Endothelial cell of umbilical vein (primary cell): ENCODE results near the gene MKNK1. TPM values are rescaled to one million over a fixed set of nuclear protein-coding genes. Genes with fewer than 3 reads are reported as not detected.

Experiments
- BruUV-seq: library from RNA; stranded (reverse); fragments of 400-500 nt; replicated peaks from 2 replicates; lab custom pipeline; 2021; lab: Mats Ljungman, UMichigan
- CTCF ChIA-PET: fragments of 300-600, 350-600 bp; sonication (Branson Sonifier 250); formaldehyde crosslinking; loops from one replicate; lab custom pipeline; 2021; ENCODE audit warnings: antibody characterized with exemption, inconsistent platforms; lab: Charles Lee
- POLR2A ChIA-PET: fragments of 300-600, 350-600 bp; sonication (Branson Sonifier 250); formaldehyde crosslinking; loops from one replicate; lab custom pipeline; 2021; ENCODE audit warnings: antibody characterized with exemption, inconsistent platforms; lab: Charles Lee
- DNase-seq: peaks from one replicate; pipeline ENCODE4 v3.0.0-alpha.2; 2011; ENCODE audit warnings: low read depth, low spot score
- FAIRE-seq: peaks from 2 replicates; lab custom pipeline; 2011; peaks lifted over from hg19 to GRCh38; lab: Jason Lieb, UNC
- H2AFZ ChIP-seq: 2 replicates; pipeline ENCODE4 v1.6.0; 2012; ENCODE audit warnings: low read depth, low read length, control low read depth, inconsistent platforms
- H3K27ac ChIP-seq: 2 replicates; pipeline ENCODE4 v1.5.1; 2011; ENCODE audit warnings: low read depth, mild to moderate bottlenecking, control low read depth, low read length, moderate library complexity; ENCODE audit not compliant: insufficient read depth
- H3K27me3 ChIP-seq, 2 experiments: 2 replicates each; pipeline versions ENCODE4 v1.6.0 to v1.6.1; 2011; ENCODE audit warnings: low read length in 2 of 2, mixed read lengths in 1 of 2; ENCODE audit not compliant: control insufficient read depth in 2 of 2, insufficient read depth in 2 of 2
- H3K36me3 ChIP-seq, 2 experiments: 2 replicates in 1 of 2; 3 replicates in 1 of 2; pipeline ENCODE4 v1.5.1; 2011; ENCODE audit warnings: low read length in 2 of 2, mild to moderate bottlenecking in 1 of 2, moderate library complexity in 1 of 2; ENCODE audit not compliant: control insufficient read depth in 2 of 2, insufficient read depth in 2 of 2; ENCODE audit errors: extremely low read depth in 1 of 2
- H3K4me1 ChIP-seq: 3 replicates; pipeline ENCODE4 v1.5.1; 2011; ENCODE audit warnings: mild to moderate bottlenecking, low read length; ENCODE audit not compliant: control insufficient read depth, insufficient read depth; ENCODE audit errors: extremely low read depth
- H3K4me2 ChIP-seq: 2 replicates; pipeline ENCODE4 v1.6.1; 2011; ENCODE audit warnings: low read length, control low read depth, mixed read lengths; ENCODE audit not compliant: insufficient read depth
- H3K4me3 ChIP-seq, 3 experiments: fragments of 200-600 bp in 1 of 3; sonication (generic), shearing (Covaris generic) in 1 of 3; replicated peaks in 1 of 3; 2 replicates each; pipeline ENCODE4 v1.5.1; 2011 to 2016; ENCODE audit warnings: control low read depth in 3 of 3, low read length in 3 of 3, mild to moderate bottlenecking in 2 of 3, inconsistent platforms in 1 of 3, low read depth in 1 of 3, moderate library complexity in 1 of 3; ENCODE audit not compliant: insufficient read depth in 1 of 3
- H3K79me2 ChIP-seq: 2 replicates; pipeline ENCODE4 v1.6.0; 2012; ENCODE audit warnings: low read length, inconsistent platforms; ENCODE audit not compliant: control insufficient read depth, insufficient read depth
- H3K9ac ChIP-seq: replicated peaks from 2 replicates; pipeline ENCODE3; 2011; ENCODE audit warnings: low read length, control low read depth; ENCODE audit not compliant: insufficient read depth; ENCODE audit errors: extremely low read depth
- H3K9me1 ChIP-seq: replicated peaks from 3 replicates; pipeline ENCODE4 v1.6.0; 2011; ENCODE audit warnings: mild to moderate bottlenecking, low read length; ENCODE audit not compliant: control insufficient read depth, insufficient read depth; ENCODE audit errors: extremely low read depth
- H3K9me3 ChIP-seq: replicated peaks from 2 replicates; pipeline ENCODE4 v1.5.1; 2012; ENCODE audit warnings: low read length, inconsistent platforms; ENCODE audit not compliant: control insufficient read depth, insufficient read depth
- H4K20me1 ChIP-seq: replicated peaks from 2 replicates; pipeline ENCODE3; 2011; ENCODE audit warnings: mild to moderate bottlenecking, low read length; ENCODE audit not compliant: control insufficient read depth, insufficient read depth; ENCODE audit errors: extremely low read depth
- CTCF ChIP-seq, 2 donors: IDR thresholded peaks; 1 replicate in 1 of 2; 2 replicates in 1 of 2; pipeline ENCODE4 v1.5.1; 2011; ENCODE audit warnings: low read length in 2 of 2, mild to moderate bottlenecking in 2 of 2, moderate library complexity in 2 of 2, control low read depth in 1 of 2, inconsistent platforms in 1 of 2, low read depth in 1 of 2; ENCODE audit not compliant: insufficient read depth in 1 of 2; ENCODE audit errors: extremely low read depth in 1 of 2
- EZH2 ChIP-seq: IDR thresholded peaks from 2 replicates; pipeline ENCODE4 v1.6.1; 2012; ENCODE audit warnings: borderline replicate concordance, low read depth, mild to moderate bottlenecking, moderate library complexity, low read length, inconsistent platforms; ENCODE audit not compliant: severe bottlenecking
- FOS ChIP-seq: IDR thresholded peaks from 2 replicates; pipeline ENCODE4 v1.6.1; 2011; ENCODE audit warnings: mild to moderate bottlenecking, low read length, moderate library complexity, borderline replicate concordance; ENCODE audit not compliant: insufficient read depth
- GATA2 ChIP-seq: IDR thresholded peaks from 2 replicates; pipeline ENCODE4 v1.7.0; 2011; ENCODE audit warnings: low read depth, mild to moderate bottlenecking, moderate library complexity, mixed read lengths, low read length; ENCODE audit not compliant: insufficient read length, insufficient read depth
- JUN ChIP-seq: IDR thresholded peaks from 2 replicates; pipeline ENCODE4 v1.6.1; 2011; ENCODE audit warnings: borderline replicate concordance, low read depth; ENCODE audit not compliant: insufficient read length, insufficient read depth
- MAX ChIP-seq: IDR thresholded peaks from 2 replicates; pipeline ENCODE4 v1.6.1; 2011; ENCODE audit not compliant: insufficient read depth, insufficient read length
- MYC ChIP-seq: IDR thresholded peaks from one replicate; pipeline ENCODE4 v1.6.1; 2011; ENCODE audit warnings: mild to moderate bottlenecking, low read depth, low read length
- POLR2A ChIP-seq: IDR thresholded peaks from 2 replicates; pipeline ENCODE4 v1.6.1; 2012; ENCODE audit warnings: low read depth, mild to moderate bottlenecking, control low read depth, low read length
- POLR2AphosphoS5 ChIP-seq: IDR thresholded peaks from 2 replicates; pipeline ENCODE4 v1.6.1; 2012; ENCODE audit warnings: low read depth, mild to moderate bottlenecking, control low read depth, low read length, moderate library complexity; ENCODE audit not compliant: insufficient read depth
- dilution Hi-C: fragments of 300-500 bp; cut with MboI; formaldehyde crosslinking; loops from one replicate; pipeline ENCODE4 v1.15.0; 2019; ENCODE audit warnings: low sequenced_read_pairs; ENCODE audit not compliant: extremely low pct_ligation_motif_present
- intact Hi-C: fragments of 100-400 bp; cut with micrococcal nuclease; formaldehyde crosslinking; loops from one replicate; pipeline ENCODE4 v1.10.0; 2022
- polyA plus RNA-seq, 4 experiments: library from polyadenylated mRNA; depleted of rRNA in 3 of 4; stranded (reverse) in 3 of 4; unstranded in 1 of 4; fragments of >200 nt; gene quantifications; 2 replicates each; pipeline versions ENCODE4 v1.2.1 to v1.2.3, GENCODE V29; 2011 to 2012; ENCODE audit warnings: missing spikeins in 1 of 4
- total RNA-seq: library from RNA; stranded (reverse); gene quantifications from 2 replicates; pipeline ENCODE4 v1.2.3, GENCODE V29; 2021

The MKNK1 gene
- total and polyA plus RNA-seq, 2 donors (not counting 3 experiments of a cell fraction or from before 2014, with no cell fraction given): 32.9 to 42.6 TPM

GRCh38 chr1:46556822-46557221 is 47.2 kb downstream of the MKNK1 start:
- dilution Hi-C loops: no loop called here
- H3K4me3 ChIP-seq: no peak overlapping the region
- no peak overlapping the region for H3K27ac ChIP-seq
- H3K9ac ChIP-seq: no peak overlapping the region
- no peaks in the 10 kb centered on the region for H4K20me1 ChIP-seq
- intact Hi-C loops: no loop called here
- DNase-seq: peak; percentile 14
- H3K9me1 ChIP-seq: no peaks in the 10 kb centered on the region
- no peak for TF ChIP-seq EZH2
- no peak for TF ChIP-seq JUN
- no peak for TF ChIP-seq MYC
- BruUV-seq: no TSS peak
- H3K27me3 ChIP-seq: peaks cover 0 to 3% of the 10 kb centered on the region in 2 experiments
- H2AFZ ChIP-seq: no peak overlapping the region
- no peak overlapping the region for H3K4me2 ChIP-seq
- no peaks in the 10 kb centered on the region for H3K4me1 ChIP-seq
- no peaks in the 10 kb centered on the region for H3K79me2 ChIP-seq
- H3K36me3 ChIP-seq: peaks cover 0 to 6% of the 10 kb centered on the region in 2 experiments
- no peaks in the 10 kb centered on the region for H3K9me3 ChIP-seq
- ChIA-PET POLR2A (interaction anchor here (0.6 kb wide), 1 partner anchor 150 kb away, joined by 4 read pairs; no protein-coding TSS in a partner anchor), CTCF (no interaction called here)
- FAIRE-seq: no peak

- dilution Hi-C loops: no loop called here
Observed at GRCh38 chr1:46555826-46556619, 48.0 kb downstream of the MKNK1 start.

More at GRCh38 chr1:46555826-46556619, 48.0 kb downstream of the MKNK1 start:
- Histone ChIP-seq H4K20me1 (no peaks in the 10 kb centered on the region), H3K4me3 (no peak overlapping the region), H3K27ac (no peak overlapping the region), H3K9me1 (no peaks in the 10 kb centered on the region), H3K9me3 (no peaks in the 10 kb centered on the region), H3K36me3 (peaks cover 0 to 5% of the 10 kb centered on the region in 2 experiments), H2AFZ (no peak overlapping the region), H3K79me2 (no peaks in the 10 kb centered on the region), H3K9ac (no peak overlapping the region), H3K4me2 (no peak overlapping the region), H3K4me1 (no peaks in the 10 kb centered on the region), H3K27me3 (peaks cover 2 to 3% of the 10 kb centered on the region in 2 experiments)
- CTCF ChIA-PET: interaction anchor here (1.3 kb wide), 1 partner anchor 109 kb away, joined by 4 read pairs; no protein-coding TSS in a partner anchor
- no TSS peak for BruUV-seq
- intact Hi-C loops: no loop called here
- POLR2A ChIA-PET: no interaction called here
- FAIRE-seq (no peak), DNase-seq (no peak)
- TF ChIP-seq JUN: no peak
- TF ChIP-seq GATA2: no peak
- TF ChIP-seq POLR2AphosphoS5: no peak
- TF ChIP-seq EZH2: no peak
- TF ChIP-seq MAX: no peak
- TF ChIP-seq CTCF (IDR thresholded peaks at IDR 0.05; ENCODE audit: extremely low read depth in 1 of 2, insufficient read depth in 1 of 2, low read depth in 1 of 2, low read length in 2 of 2): no peak
- no peak for TF ChIP-seq FOS
- TF ChIP-seq MYC: no peak
- no peak for TF ChIP-seq POLR2A
